Colonic mucosa (tissue), 4 donors: ENCODE measurements around the gene TENM4. TPM values are rescaled to one million over a fixed set of nuclear protein-coding genes. Genes with fewer than 3 reads are reported as not detected.

Source experiments
- DNase-seq: peaks from one replicate; pipeline ENCODE4 v3.0.0-alpha.2; 2020
- H3K27ac ChIP-seq: fragments of 200-600 bp; one replicate; pipeline ENCODE4 v1.8.0; 2021
- H3K27me3 ChIP-seq: fragments of 200-600 bp; one replicate; pipeline ENCODE4 v1.8.0; 2021
- H3K36me3 ChIP-seq: fragments of 200-600 bp; one replicate; pipeline ENCODE4 v1.8.0; 2021
- H3K4me1 ChIP-seq: fragments of 200-600 bp; one replicate; pipeline ENCODE4 v1.8.0; 2021; ENCODE audit warnings: mild to moderate bottlenecking
- H3K4me3 ChIP-seq: fragments of 200-600 bp; one replicate; pipeline ENCODE4 v1.8.0; 2021
- H3K9ac ChIP-seq, 2 donors: one replicate each; pipeline ENCODE4 v1.7.0; 2013; ENCODE audit warnings: control low read depth in 2 of 2, low read depth in 2 of 2, low read length in 2 of 2
- H3K9me3 ChIP-seq: fragments of 200-600 bp; one replicate; pipeline ENCODE4 v1.8.0; 2021
- intact Hi-C: fragments of 100-400 bp; cut with DNase I; formaldehyde crosslinking; loops from one replicate; pipeline ENCODE4 v1.14.1; 2022
- total RNA-seq, 2 donors: library from RNA; stranded (reverse); fragmentation: NEBNext Ultra II Directional in 1 of 2; extraction: Animal tissue kit (Norgen Biotek cat#: 25700) in 1 of 2; gene quantifications; one replicate each; pipeline ENCODE4 v1.2.1, GENCODE V29; 2021
- TF ChIP-seq, protein P1 (sequence below): fragments of 200-600 bp; IDR thresholded peaks from one replicate; pipeline ENCODE4 v1.8.0; 2022; ENCODE audit warnings: antibody characterized with exemption, mild to moderate bottlenecking
- donor health status: healthy.
- donor health status: DM: no; HTN: no; CAD: no.
- donor health status: DM: no; HTN: no; CAD: no.

TENM4 gene
- total RNA-seq, 2 donors from 2014 or later, result 0.48 to 1.2 TPM

DNA sequence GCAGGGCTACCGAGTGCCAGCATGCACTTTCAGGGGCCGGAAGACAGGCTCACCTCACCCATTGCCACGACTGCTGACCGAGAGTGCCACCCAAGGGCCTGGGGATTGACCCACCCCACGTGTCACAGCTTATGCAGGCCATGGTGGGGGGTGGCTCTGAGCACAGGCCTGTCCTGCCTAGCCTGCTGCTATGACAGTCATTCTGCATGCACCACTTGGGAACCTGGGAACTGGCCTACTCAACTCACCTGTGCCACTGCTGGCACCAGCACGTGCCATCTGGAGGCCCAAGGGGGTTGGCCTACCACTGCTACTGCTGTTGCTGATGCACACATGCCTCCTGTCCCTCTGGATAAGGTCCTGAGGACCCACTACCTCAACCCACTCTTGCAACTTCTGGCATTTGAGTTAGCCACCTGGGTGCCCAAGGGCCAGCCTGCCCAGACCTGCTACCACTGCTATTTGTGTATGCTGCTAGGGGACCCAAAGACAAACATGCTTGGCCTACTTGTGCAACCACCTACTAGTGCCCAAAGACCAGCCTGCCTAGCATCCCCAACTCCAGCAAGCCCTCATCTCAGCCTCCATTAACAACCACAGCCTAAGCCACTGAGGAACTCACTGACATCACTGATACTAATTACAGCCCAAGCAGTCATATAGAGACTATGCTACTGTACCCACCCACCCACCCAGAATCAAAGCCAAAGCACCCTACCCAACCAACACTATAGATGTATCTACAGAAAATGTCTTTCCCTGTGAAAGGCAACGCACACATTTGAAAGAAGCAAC, 807.1 kb downstream of the TENM4 start:
- no peaks in the 10 kb centered on the region for H3K27me3 ChIP-seq
- no peak overlapping the region for H3K27ac ChIP-seq
- H3K36me3 ChIP-seq, result no peaks in the 10 kb centered on the region
- no peak overlapping the region for H3K4me3 ChIP-seq
- no peak overlapping the region for H3K9ac ChIP-seq
- H3K9me3 ChIP-seq, result no peaks in the 10 kb centered on the region
- DNase-seq, result no peak
- H3K4me1 ChIP-seq, result no peaks in the 10 kb centered on the region
- TF ChIP-seq, protein P1, sequence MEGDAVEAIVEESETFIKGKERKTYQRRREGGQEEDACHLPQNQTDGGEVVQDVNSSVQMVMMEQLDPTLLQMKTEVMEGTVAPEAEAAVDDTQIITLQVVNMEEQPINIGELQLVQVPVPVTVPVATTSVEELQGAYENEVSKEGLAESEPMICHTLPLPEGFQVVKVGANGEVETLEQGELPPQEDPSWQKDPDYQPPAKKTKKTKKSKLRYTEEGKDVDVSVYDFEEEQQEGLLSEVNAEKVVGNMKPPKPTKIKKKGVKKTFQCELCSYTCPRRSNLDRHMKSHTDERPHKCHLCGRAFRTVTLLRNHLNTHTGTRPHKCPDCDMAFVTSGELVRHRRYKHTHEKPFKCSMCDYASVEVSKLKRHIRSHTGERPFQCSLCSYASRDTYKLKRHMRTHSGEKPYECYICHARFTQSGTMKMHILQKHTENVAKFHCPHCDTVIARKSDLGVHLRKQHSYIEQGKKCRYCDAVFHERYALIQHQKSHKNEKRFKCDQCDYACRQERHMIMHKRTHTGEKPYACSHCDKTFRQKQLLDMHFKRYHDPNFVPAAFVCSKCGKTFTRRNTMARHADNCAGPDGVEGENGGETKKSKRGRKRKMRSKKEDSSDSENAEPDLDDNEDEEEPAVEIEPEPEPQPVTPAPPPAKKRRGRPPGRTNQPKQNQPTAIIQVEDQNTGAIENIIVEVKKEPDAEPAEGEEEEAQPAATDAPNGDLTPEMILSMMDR, result no peak
- intact Hi-C loops, result no loop called here

DNA sequence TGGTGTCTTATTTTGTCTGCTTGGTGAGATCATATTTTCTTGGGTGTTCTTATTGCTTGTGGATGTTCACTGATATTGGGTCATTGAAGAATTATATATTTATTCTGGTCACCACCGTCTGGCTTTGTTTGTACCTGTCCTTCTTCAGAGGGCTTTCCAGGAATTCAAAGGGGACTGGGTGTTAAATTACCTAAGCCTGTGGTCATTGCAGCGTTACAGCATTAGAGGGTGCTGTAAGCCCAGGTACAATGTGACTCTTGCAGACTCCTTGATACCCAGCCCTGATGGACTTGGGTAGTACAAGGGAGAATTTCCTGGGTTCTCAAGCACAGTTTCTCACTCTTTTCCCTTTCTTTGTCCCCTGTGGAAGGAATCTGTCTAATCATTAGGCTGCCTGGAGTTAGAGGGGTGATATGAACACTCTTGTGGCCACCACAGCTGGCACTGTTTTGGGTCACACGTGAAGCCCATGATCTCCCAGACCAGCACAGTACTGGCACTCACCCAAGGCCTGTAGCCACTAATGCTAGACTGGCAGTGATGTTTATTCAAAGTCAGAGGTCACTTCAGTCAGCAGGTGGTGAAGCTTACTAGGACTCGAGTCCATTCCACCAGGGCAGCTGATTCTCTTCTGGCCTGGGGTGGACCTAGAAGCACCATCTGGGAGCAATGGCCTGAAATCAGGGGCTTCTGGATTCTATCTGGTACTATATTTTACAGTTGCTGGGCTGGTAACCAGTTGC, 810.1 kb downstream of the TENM4 start:
- TF ChIP-seq, protein P1, result no peak
- intact Hi-C loops, result no loop called here

DNA sequence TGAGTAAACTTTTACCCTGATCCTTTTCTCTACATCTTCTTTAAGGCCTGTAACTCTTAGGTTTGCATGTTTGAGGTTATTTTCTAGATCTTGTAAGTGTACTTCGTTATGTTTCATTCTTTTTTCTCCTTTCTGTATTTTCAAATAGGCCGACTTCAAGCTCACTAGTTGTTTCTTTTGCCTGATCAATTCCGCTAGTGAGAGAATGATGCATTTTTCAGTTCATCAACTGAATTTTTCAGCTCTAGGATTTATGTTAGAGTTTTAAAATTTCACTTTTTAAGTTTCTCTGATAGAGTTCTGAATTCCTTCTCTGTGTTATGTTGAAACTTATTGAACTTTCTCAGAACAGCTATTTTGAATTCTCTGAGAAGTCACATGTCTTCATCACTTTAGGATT, 810.7 kb downstream of the TENM4 start:
- no peak overlapping the region for H3K9ac ChIP-seq
- intact Hi-C loops, result no loop called here
- TF ChIP-seq, protein P1, result no peak
- no peak overlapping the region for H3K4me3 ChIP-seq
- H3K27ac ChIP-seq, result no peak overlapping the region
- no peaks in the 10 kb centered on the region for H3K4me1 ChIP-seq
- no peak for DNase-seq
- no peaks in the 10 kb centered on the region for H3K27me3 ChIP-seq
- no peaks in the 10 kb centered on the region for H3K9me3 ChIP-seq
- no peaks in the 10 kb centered on the region for H3K36me3 ChIP-seq

More for the DNA sequence above, 810.1 kb downstream of the TENM4 start:
- Histone ChIP-seq H3K9me3 (no peaks in the 10 kb centered on the region), H3K36me3 (no peaks in the 10 kb centered on the region), H3K4me1 (no peaks in the 10 kb centered on the region), H3K9ac (no peak overlapping the region), H3K27ac (no peak overlapping the region), H3K4me3 (no peak overlapping the region), H3K27me3 (no peaks in the 10 kb centered on the region)
- DNase-seq, result no peak

DNA sequence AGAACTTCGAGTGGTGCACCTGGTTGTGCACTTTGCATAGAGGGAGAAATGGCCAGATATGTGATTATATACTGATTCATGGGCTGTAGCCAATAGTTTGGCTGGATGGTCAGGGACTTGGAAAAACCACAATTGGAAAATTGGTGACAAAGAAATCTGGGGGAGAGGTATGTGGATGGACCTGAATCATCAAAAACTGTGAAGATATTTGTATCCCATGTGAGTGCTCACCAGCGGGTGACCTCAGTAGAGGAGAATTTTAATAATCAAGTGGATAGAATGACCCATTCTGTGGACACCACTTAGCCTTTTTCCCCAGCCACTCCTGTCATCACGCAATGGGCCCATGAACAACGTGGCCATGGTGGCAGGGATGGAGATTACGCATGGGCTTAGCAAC, 818.2 kb downstream of the TENM4 start:
- no peaks in the 10 kb centered on the region for H3K9me3 ChIP-seq
- no peak overlapping the region for H3K4me3 ChIP-seq
- intact Hi-C loops, result no loop called here
- no peak overlapping the region for H3K27ac ChIP-seq
- no peak for DNase-seq
- no peaks in the 10 kb centered on the region for H3K4me1 ChIP-seq
- no peaks in the 10 kb centered on the region for H3K36me3 ChIP-seq
- TF ChIP-seq, protein P1, result no peak
- H3K9ac ChIP-seq, result no peak overlapping the region
- H3K27me3 ChIP-seq, result no peaks in the 10 kb centered on the region

DNA sequence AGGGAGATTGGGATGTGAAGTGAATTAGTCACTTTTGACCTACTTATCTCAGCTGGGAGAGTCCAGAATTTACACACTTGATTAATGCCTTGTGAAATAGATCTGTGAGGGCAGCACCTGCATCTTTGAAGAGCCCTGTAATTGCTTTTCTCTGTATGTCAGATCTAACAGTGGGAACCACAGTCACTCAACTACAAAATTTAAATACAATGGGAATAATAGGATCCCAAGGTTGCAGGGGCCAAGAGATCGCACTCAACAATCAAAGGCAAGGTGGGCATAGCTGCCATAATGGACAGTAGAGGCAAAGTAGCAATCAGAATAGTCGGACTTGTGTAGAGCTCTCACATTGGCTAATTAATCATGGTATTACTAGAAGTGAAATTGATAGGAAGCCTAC, 820.7 kb downstream of the TENM4 start:
- DNase-seq, result no peak
- Histone ChIP-seq H3K27ac (no peak overlapping the region), H3K4me1 (no peaks in the 10 kb centered on the region), H3K4me3 (no peak overlapping the region), H3K9me3 (no peaks in the 10 kb centered on the region), H3K9ac (no peak overlapping the region), H3K27me3 (no peaks in the 10 kb centered on the region), H3K36me3 (no peaks in the 10 kb centered on the region)
- intact Hi-C loops, result no loop called here
- TF ChIP-seq, protein P1, result no peak
